H9 (cell line): Measurements from ENCODE around the gene FCHSD2. TPM values are rescaled to one million over a fixed set of nuclear protein-coding genes. Genes with fewer than 3 reads are reported as not detected.

ENCODE experiments used
- DNase-seq: peaks from one replicate; pipeline ENCODE4 v3.0.0-alpha.2; 2017
- H2AFZ ChIP-seq: one replicate; pipeline ENCODE4 v1.6.1; 2013; ENCODE audit warnings: mild to moderate bottlenecking, low read length, control low read depth, moderate library complexity
- H2AK5ac ChIP-seq: 2 replicates; pipeline ENCODE4 v1.6.1; 2013; ENCODE audit warnings: low read length, control low read depth, mixed read lengths; ENCODE audit not compliant: insufficient read length
- H2BK120ac ChIP-seq: one replicate; pipeline ENCODE4 v1.6.1; 2013; ENCODE audit warnings: low read depth, mild to moderate bottlenecking, low read length, control low read depth, inconsistent platforms; ENCODE audit not compliant: poor library complexity, severe bottlenecking
- H2BK12ac ChIP-seq: 2 replicates; pipeline ENCODE4 v1.6.1; 2013; ENCODE audit warnings: low read length, control low read depth, mixed read lengths, low read depth; ENCODE audit not compliant: insufficient read length
- H2BK15ac ChIP-seq: 2 replicates; pipeline ENCODE4 v1.6.1; 2013; ENCODE audit warnings: low read depth, low read length, control low read depth
- H2BK20ac ChIP-seq: one replicate; pipeline ENCODE4 v1.6.1; 2013; ENCODE audit warnings: low read depth, mild to moderate bottlenecking, low read length, control low read depth, inconsistent platforms; ENCODE audit not compliant: poor library complexity, severe bottlenecking
- H2BK5ac ChIP-seq: 2 replicates; pipeline ENCODE4 v1.6.1; 2013; ENCODE audit warnings: low read length, control low read depth, mixed read lengths; ENCODE audit not compliant: insufficient read length
- H3K14ac ChIP-seq: 2 replicates; pipeline ENCODE4 v1.6.1; 2013; ENCODE audit warnings: low read length, control low read depth; ENCODE audit not compliant: insufficient read depth
- H3K18ac ChIP-seq: 2 replicates; pipeline ENCODE4 v1.6.1; 2013; ENCODE audit warnings: low read depth, mild to moderate bottlenecking, mixed read lengths, low read length, control low read depth; ENCODE audit not compliant: insufficient read length
- H3K23ac ChIP-seq: 2 replicates; pipeline ENCODE4 v1.6.1; 2013; ENCODE audit warnings: low read length, control low read depth, mixed read lengths, low read depth; ENCODE audit not compliant: insufficient read length
- H3K23me2 ChIP-seq: 2 replicates; pipeline ENCODE4 v1.6.1; 2013; ENCODE audit warnings: low read depth, mild to moderate bottlenecking, mixed read lengths, low read length, control low read depth; ENCODE audit not compliant: insufficient read length, poor library complexity, severe bottlenecking
- H3K27ac ChIP-seq: 2 replicates; pipeline ENCODE4 v1.5.1; 2013; ENCODE audit warnings: low read length, control low read depth, mixed read lengths, low read depth; ENCODE audit not compliant: insufficient read length
- H3K27me3 ChIP-seq: 2 replicates; pipeline ENCODE4 v1.6.1; 2013; ENCODE audit warnings: low read length, control low read depth, inconsistent platforms; ENCODE audit not compliant: insufficient read depth
- H3K4ac ChIP-seq: 2 replicates; pipeline ENCODE4 v1.6.1; 2013; ENCODE audit warnings: low read depth, mild to moderate bottlenecking, control low read depth, inconsistent platforms, low read length, moderate library complexity
- H3K4me1 ChIP-seq: 2 replicates; pipeline ENCODE4 v1.6.1; 2013; ENCODE audit warnings: low read length, control low read depth, inconsistent platforms; ENCODE audit not compliant: insufficient read depth
- H3K4me2 ChIP-seq: 2 replicates; pipeline ENCODE4 v1.6.1; 2013; ENCODE audit warnings: low read length, control low read depth, mixed read lengths; ENCODE audit not compliant: insufficient read length, insufficient read depth
- H3K56ac ChIP-seq: 2 replicates; pipeline ENCODE4 v1.6.1; 2013; ENCODE audit warnings: low read depth, mild to moderate bottlenecking, mixed read lengths, low read length, control low read depth; ENCODE audit not compliant: insufficient read length
- H3K79me1 ChIP-seq: 2 replicates; pipeline ENCODE4 v1.6.1; 2013; ENCODE audit warnings: low read depth, mild to moderate bottlenecking, moderate library complexity, low read length, control low read depth, inconsistent platforms; ENCODE audit not compliant: insufficient read depth, poor library complexity, severe bottlenecking
- H3K79me2 ChIP-seq: 2 replicates; pipeline ENCODE4 v1.6.1; 2013; ENCODE audit warnings: low read length, control low read depth, inconsistent platforms; ENCODE audit not compliant: insufficient read depth
- H3K9ac ChIP-seq: 2 replicates; pipeline ENCODE4 v1.6.1; 2013; ENCODE audit warnings: low read length, control low read depth, mixed read lengths; ENCODE audit not compliant: insufficient read length; ENCODE audit errors: extremely low read depth
- H3K9me3 ChIP-seq: one replicate; pipeline ENCODE4 v1.6.1; 2013; ENCODE audit warnings: low read depth, low read length, inconsistent platforms; ENCODE audit not compliant: control insufficient read depth
- H3T11ph ChIP-seq: one replicate; pipeline ENCODE4 v1.6.1; 2013; ENCODE audit warnings: mild to moderate bottlenecking, low read length, control low read depth, inconsistent platforms
- H4K20me1 ChIP-seq: one replicate; pipeline ENCODE4 v1.6.1; 2013; ENCODE audit not compliant: control insufficient read depth, insufficient read length, insufficient read depth
- H4K5ac ChIP-seq: 2 replicates; pipeline ENCODE4 v1.6.1; 2013; ENCODE audit warnings: low read depth, mild to moderate bottlenecking, mixed read lengths, low read length, control low read depth; ENCODE audit not compliant: insufficient read length
- H4K8ac ChIP-seq: replicated peaks from 2 replicates; pipeline ENCODE4 v1.6.1; 2013; ENCODE audit warnings: low read length, control low read depth, mixed read lengths, low read depth; ENCODE audit not compliant: insufficient read length
- H4K91ac ChIP-seq: 2 replicates; pipeline ENCODE4 v1.6.1; 2013; ENCODE audit warnings: low read depth, mild to moderate bottlenecking, moderate library complexity, mixed read lengths, low read length, control low read depth; ENCODE audit not compliant: insufficient read length
- H3K27ac Mint-ChIP-seq, 3 experiments: 2 replicates in 2 of 3; 3 replicates in 1 of 3; pipeline ENCODE4 v1.8.0; 2020 to 2021; ENCODE audit warnings: mixed read lengths in 3 of 3, mild to moderate bottlenecking in 1 of 3, moderate library complexity in 1 of 3
- H3K27me3 Mint-ChIP-seq: 2 replicates; pipeline ENCODE4 v1.8.0; 2021; ENCODE audit warnings: low read depth, mild to moderate bottlenecking, moderate library complexity, mixed read lengths
- H3K36me3 Mint-ChIP-seq, 3 experiments: 2 replicates in 2 of 3; 3 replicates in 1 of 3; pipeline ENCODE4 v1.8.0; 2020 to 2021; ENCODE audit warnings: low read depth in 3 of 3, mixed read lengths in 3 of 3; ENCODE audit not compliant: insufficient read depth in 1 of 3
- H3K4me1 Mint-ChIP-seq, 2 experiments: 2 replicates each; pipeline ENCODE4 v1.8.0; 2020; ENCODE audit warnings: mixed read lengths in 2 of 2
- H3K4me3 Mint-ChIP-seq, 2 experiments: 2 replicates in 1 of 2; 3 replicates in 1 of 2; pipeline ENCODE4 v1.8.0; 2020 to 2021; ENCODE audit warnings: mild to moderate bottlenecking in 2 of 2, mixed read lengths in 2 of 2, moderate library complexity in 1 of 2
- H3K9me3 Mint-ChIP-seq, 2 experiments: 2 replicates in 1 of 2; 3 replicates in 1 of 2; pipeline ENCODE4 v1.8.0; 2020; ENCODE audit warnings: mild to moderate bottlenecking in 2 of 2, mixed read lengths in 2 of 2, moderate library complexity in 1 of 2
- WGBS: extraction: QIAGEN DNeasy Blood & Tissue Kit; methylation state at CpG from one replicate; pipeline ENCODE4 v1.1.7; 2013; ENCODE audit warnings: missing lambda C conversion rate, low lambda C conversion rate, mixed read lengths; ENCODE audit not compliant: insufficient read length; ENCODE audit errors: extremely low coverage; 5-methylcytosine and 5-hydroxymethylcytosine counted together
- total RNA-seq: library from RNA; stranded (reverse); gene quantifications from 2 replicates; pipeline ENCODE4 v1.2.1, GENCODE V29; 2021
- TF ChIP-seq, protein P1 (sequence below): fragments of 200-600 bp; sonication (generic); conservative IDR thresholded peaks from 3 replicates; pipeline ENCODE4 v1.8.0; 2021; ENCODE audit warnings: antibody characterized with exemption, mild to moderate bottlenecking

Gene FCHSD2
- total RNA-seq, 1 experiment from 2014 or later, result 17.8 TPM

DNA sequence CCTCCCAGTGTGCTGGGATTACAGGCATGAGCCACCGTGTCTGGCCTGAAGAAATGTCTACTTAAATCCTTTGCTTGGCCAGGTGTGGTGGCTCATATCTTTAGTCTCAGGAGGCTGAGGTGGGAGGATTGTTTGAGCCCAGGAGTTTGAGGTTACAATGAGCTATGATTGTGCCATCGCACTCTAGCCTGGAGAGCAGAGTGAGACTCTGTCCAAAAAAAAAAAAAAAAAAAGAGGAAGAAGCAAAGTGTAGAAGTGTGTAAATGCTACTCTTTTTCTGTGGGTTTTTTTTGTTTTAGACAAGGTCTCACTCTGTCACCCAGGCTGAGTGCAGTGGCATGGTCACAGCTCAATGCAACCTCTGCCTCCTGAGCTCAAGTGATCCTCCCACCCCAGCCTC is 334.3 kb downstream of the FCHSD2 start:
- Histone ChIP-seq H3K4me2 (no peak overlapping the region), H3K18ac (no peak overlapping the region), H3K23me2 (no peaks in the 10 kb centered on the region), H2BK5ac (no peak overlapping the region), H3K56ac (no peak overlapping the region), H3K14ac (no peak overlapping the region), H3K27me3 (no peaks in the 10 kb centered on the region), H2AFZ (no peak overlapping the region), H3K4me1 (0 out of 2 replicates have a peak, but pooled peaks cover 2% of the 10 kb centered on the region), H4K91ac (no peak overlapping the region), H2BK15ac (no peak overlapping the region), H2BK12ac (no peak overlapping the region), H3K27ac (no peak overlapping the region), H4K8ac (no peak overlapping the region), H2BK20ac (no peak overlapping the region), H3K9me3 (no peaks in the 10 kb centered on the region), H2AK5ac (no peak overlapping the region), H2BK120ac (no peak overlapping the region), H3K79me2 (no peaks in the 10 kb centered on the region), H3T11ph (no peak overlapping the region), H4K5ac (no peak overlapping the region), H3K23ac (no peak overlapping the region), H3K4ac (no peak overlapping the region), H3K79me1 (no peaks in the 10 kb centered on the region), H3K9ac (no peak overlapping the region), H4K20me1 (no peaks in the 10 kb centered on the region)
- TF ChIP-seq, protein P1, sequence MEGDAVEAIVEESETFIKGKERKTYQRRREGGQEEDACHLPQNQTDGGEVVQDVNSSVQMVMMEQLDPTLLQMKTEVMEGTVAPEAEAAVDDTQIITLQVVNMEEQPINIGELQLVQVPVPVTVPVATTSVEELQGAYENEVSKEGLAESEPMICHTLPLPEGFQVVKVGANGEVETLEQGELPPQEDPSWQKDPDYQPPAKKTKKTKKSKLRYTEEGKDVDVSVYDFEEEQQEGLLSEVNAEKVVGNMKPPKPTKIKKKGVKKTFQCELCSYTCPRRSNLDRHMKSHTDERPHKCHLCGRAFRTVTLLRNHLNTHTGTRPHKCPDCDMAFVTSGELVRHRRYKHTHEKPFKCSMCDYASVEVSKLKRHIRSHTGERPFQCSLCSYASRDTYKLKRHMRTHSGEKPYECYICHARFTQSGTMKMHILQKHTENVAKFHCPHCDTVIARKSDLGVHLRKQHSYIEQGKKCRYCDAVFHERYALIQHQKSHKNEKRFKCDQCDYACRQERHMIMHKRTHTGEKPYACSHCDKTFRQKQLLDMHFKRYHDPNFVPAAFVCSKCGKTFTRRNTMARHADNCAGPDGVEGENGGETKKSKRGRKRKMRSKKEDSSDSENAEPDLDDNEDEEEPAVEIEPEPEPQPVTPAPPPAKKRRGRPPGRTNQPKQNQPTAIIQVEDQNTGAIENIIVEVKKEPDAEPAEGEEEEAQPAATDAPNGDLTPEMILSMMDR, result no peak
- H3K27ac Mint-ChIP-seq, result no peak overlapping the region
- no peaks in the 10 kb centered on the region; the same call in 1 of the 2 replicates for H3K27me3 Mint-ChIP-seq
- DNase-seq, result no peak
- no peak overlapping the region for H3K4me3 Mint-ChIP-seq
- peaks cover 6 to 8% of the 10 kb centered on the region in 2 experiments for H3K4me1 Mint-ChIP-seq
- H3K36me3 Mint-ChIP-seq, result peaks cover 0 to 22% (median 17%) of the 10 kb centered on the region in 3 experiments
- no peaks in the 10 kb centered on the region for H3K9me3 Mint-ChIP-seq
- WGBS, result no CpG with 5 or more reads among the region's 2 CpGs
